PC-9 (cell line): ENCODE data around the gene MRRF.

ENCODE experiments used
- CTCF ChIP-seq: fragments of 200-600 bp; sonication (generic); conservative IDR thresholded peaks from 2 replicates; pipeline ENCODE4 v1.6.1; 2017; ENCODE audit warnings: mixed run types, antibody characterized with exemption, mild to moderate bottlenecking, moderate library complexity
- EZH2 ChIP-seq: fragments of 200-600 bp; sonication (generic); IDR thresholded peaks from 2 replicates; pipeline ENCODE4 v1.8.0; 2017; ENCODE audit warnings: antibody characterized with exemption, low read depth

- no peak for TF ChIP-seq CTCF
- no peak for TF ChIP-seq EZH2
These were observed 44.6 kb upstream of the MRRF start for GRCh38 chr9:122219856-122220672.
